Left lung (tissue), 10 donors: Measurements from ENCODE around the gene PCP2. TPM values are rescaled to one million over a fixed set of nuclear protein-coding genes. Genes with fewer than 3 reads are reported as not detected.

ENCODE experiments used
- ATAC-seq: fragments of 200-7000 bp; cut with Tn5 transposase; one replicate; pipeline ENCODE4 v1.9.1; 2020; ENCODE audit warnings: moderate library complexity
- DNase-seq, 4 donors: peaks; one replicate each; pipeline ENCODE4 v3.0.0-alpha.2; 2013 to 2020
- H3K27ac ChIP-seq, 2 donors: fragments of 200-600 bp; sonication (generic) in 1 of 2; one replicate each; pipeline versions ENCODE4 v1.5.0 to v1.8.0; 2020 to 2021
- H3K27me3 ChIP-seq, 2 donors: fragments of 200-600 bp; sonication (generic) in 1 of 2; one replicate each; pipeline versions ENCODE4 v1.5.0 to v1.8.0; 2020 to 2021
- H3K36me3 ChIP-seq, 2 donors: fragments of 200-600 bp; sonication (generic) in 1 of 2; one replicate each; pipeline versions ENCODE4 v1.5.0 to v1.8.0; 2020 to 2021
- H3K4me1 ChIP-seq, 2 donors: fragments of 200-600 bp; one replicate each; pipeline ENCODE4 v1.8.0; 2021
- H3K4me3 ChIP-seq, 2 donors: fragments of 200-600 bp; sonication (generic) in 1 of 2; one replicate each; pipeline versions ENCODE4 v1.5.0 to v1.8.0; 2020 to 2021; ENCODE audit warnings: mild to moderate bottlenecking in 1 of 2
- H3K9me3 ChIP-seq, 2 donors: fragments of 200-600 bp; sonication (generic) in 1 of 2; one replicate each; pipeline versions ENCODE4 v1.5.0 to v1.8.0; 2020 to 2021
- intact Hi-C, 2 donors: fragments of 100-400 bp; cut with DNase I; formaldehyde crosslinking; loops; one replicate each; pipeline versions ENCODE4 v1.11.2 to v1.14.2; 2022
- polyA plus RNA-seq, 6 donors: library from polyadenylated mRNA; unstranded; fragments of 120-200 nt; gene quantifications; one replicate each; pipeline ENCODE4 v1.2.1, GENCODE V29; 2013; ENCODE audit not compliant: insufficient read length in 6 of 6
- total RNA-seq, 2 donors: library from RNA; stranded (reverse); fragmentation: NEBNext Ultra II Directional; extraction: Animal tissue kit (Norgen Biotek cat#: 25700); gene quantifications; one replicate each; pipeline ENCODE4 v1.2.1, GENCODE V29; 2021
- TF ChIP-seq, protein P1 (sequence below), 2 donors: fragments of 200-600 bp; sonication (generic) in 1 of 2; IDR thresholded peaks; one replicate each; pipeline versions ENCODE4 v1.5.0 to v1.8.0; 2021; ENCODE audit warnings: antibody characterized with exemption in 2 of 2
- donor health status: DM: no; HTN: yes; CAD: no.
- donor health status: DM: no; HTN: no; CAD: no.

Gene PCP2
- total and polyA plus RNA-seq, 8 donors: 0.57 to 1.8 (median 1.5) TPM

DNA sequence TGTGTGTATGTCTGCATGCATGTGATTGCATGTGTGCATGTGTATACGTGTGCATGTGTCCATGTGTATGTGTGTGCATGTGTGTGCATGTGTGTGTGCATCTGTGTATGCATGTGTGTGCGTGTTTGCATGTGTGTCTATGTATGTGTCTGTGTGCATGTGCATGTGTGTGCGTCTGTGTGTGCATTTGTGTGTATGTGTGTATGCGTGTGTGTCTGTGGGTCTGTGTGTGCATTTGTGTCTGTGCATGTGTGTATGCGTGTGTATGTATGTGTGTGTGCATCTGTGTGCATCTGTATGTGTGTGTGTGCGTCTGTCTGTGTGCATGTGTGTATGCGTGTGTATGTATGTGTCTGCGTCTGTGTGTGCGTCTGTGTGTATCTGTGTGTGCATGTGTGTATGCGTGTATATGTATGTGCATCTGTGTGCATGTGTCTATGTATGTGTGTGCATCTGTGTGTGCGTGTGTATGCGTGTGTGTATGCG is 6.4 kb upstream of the PCP2 start:
- ATAC-seq (no peak), DNase-seq (no peak)
- intact Hi-C loops: no loop called here
- Histone ChIP-seq H3K27me3 (peaks cover 0 to 29% of the 10 kb centered on the region in 2 donors), H3K4me1 (peaks cover 0 to 36% of the 10 kb centered on the region in 2 donors), H3K4me3 (no peak overlapping the region), H3K27ac (no peak overlapping the region), H3K9me3 (no peaks in the 10 kb centered on the region), H3K36me3 (peaks cover 0 to 33% of the 10 kb centered on the region in 2 donors)
- TF ChIP-seq, protein P1, sequence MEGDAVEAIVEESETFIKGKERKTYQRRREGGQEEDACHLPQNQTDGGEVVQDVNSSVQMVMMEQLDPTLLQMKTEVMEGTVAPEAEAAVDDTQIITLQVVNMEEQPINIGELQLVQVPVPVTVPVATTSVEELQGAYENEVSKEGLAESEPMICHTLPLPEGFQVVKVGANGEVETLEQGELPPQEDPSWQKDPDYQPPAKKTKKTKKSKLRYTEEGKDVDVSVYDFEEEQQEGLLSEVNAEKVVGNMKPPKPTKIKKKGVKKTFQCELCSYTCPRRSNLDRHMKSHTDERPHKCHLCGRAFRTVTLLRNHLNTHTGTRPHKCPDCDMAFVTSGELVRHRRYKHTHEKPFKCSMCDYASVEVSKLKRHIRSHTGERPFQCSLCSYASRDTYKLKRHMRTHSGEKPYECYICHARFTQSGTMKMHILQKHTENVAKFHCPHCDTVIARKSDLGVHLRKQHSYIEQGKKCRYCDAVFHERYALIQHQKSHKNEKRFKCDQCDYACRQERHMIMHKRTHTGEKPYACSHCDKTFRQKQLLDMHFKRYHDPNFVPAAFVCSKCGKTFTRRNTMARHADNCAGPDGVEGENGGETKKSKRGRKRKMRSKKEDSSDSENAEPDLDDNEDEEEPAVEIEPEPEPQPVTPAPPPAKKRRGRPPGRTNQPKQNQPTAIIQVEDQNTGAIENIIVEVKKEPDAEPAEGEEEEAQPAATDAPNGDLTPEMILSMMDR (IDR thresholded peaks at IDR 0.05): no peak

DNA sequence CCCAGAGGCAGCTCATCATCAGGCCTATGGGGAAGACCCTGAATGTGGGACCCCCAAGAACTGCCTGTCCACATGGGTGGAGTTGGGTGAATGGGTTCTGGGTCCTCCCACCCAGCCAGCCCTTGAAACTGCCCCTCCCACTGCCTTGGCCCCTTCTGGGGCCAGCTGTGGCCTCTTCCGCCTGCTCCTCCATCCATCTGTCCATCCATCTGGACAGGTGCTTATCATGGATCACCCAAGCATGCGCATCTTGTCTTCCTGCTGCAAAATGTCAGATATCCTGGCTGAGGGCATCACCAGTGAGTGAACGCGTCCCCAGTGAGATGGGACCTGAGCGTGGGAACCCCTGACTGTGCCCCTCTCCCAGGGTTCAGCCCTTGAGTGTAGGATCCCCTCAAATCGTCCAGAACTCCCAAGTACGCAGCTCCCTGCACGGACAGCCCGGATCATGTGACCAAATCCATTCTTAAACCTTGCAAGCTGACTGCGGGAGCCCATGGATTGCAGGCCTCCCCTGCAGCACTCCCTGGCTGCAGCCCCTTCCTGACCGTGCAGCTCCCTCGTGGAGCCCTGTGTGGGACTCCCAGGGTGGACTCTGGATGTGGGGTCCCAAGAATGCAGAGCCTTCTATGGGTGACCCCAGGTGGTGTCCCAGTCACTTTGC is 5.4 kb upstream of the PCP2 start:
- ATAC-seq (no peak), DNase-seq (no peak)
- peaks cover 0 to 27% of the 10 kb centered on the region in 2 donors for H3K4me1 ChIP-seq
- no peaks in the 10 kb centered on the region for H3K9me3 ChIP-seq
- intact Hi-C loops: no loop called here
- TF ChIP-seq, protein P1 (IDR thresholded peaks at IDR 0.05): no peak
- no peak overlapping the region for H3K4me3 ChIP-seq
- peaks cover 0 to 29% of the 10 kb centered on the region in 2 donors for H3K27me3 ChIP-seq
- peaks cover 0 to 25% of the 10 kb centered on the region in 2 donors for H3K36me3 ChIP-seq
- no peak overlapping the region for H3K27ac ChIP-seq

DNA sequence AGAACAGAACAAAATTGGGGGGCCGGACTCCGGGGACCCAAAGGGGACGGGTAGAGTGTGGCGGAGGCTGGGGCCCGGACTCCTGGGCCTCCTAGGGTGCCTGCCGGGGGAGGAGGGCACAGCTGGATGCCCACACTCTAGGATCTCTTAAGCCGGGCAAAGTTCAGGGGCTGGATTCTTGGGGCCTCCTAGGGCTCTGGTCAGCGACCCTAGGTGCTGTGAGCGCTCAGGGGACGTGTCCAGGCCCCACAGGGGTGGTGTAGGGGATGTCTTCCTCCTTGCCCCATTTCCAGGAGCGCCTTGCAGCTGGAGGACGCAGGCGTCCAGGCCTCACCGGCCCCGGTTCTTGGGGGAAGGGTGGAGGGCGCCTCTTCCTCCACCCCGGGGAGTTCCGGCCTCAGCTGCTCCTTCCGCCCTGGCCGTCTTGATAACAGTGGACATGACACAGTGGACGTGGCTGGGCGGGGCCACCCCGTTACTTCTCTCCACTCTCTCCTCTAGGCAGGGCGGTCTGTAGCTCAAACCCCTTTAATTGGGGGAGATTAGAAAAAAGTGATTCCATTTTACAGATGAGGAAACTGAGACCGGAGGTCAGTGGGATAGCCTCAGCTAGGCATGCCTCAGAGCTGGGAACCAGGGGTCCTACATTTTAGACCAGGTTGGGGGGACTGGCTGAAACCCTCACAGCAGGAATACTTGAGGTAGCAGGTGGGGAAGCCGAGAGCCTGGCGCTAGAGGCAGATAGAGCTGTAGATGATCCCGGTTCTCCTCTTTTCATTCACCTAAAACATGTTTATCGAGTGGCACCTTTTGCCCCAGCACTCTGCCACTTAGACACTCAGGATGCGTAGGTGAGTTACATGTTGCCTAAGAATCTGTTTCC is 4.1 kb upstream of the PCP2 start:
- Histone ChIP-seq H3K4me1 (peaks cover 0 to 27% of the 10 kb centered on the region in 2 donors), H3K27ac (peak overlapping the region; percentile 86 to 95), H3K9me3 (no peaks in the 10 kb centered on the region), H3K27me3 (peaks cover 0 to 29% of the 10 kb centered on the region in 2 donors), H3K36me3 (peaks cover 0 to 25% of the 10 kb centered on the region in 2 donors), H3K4me3 (peak overlapping the region; percentile 60 to 90)
- ATAC-seq (peak; percentile 79), DNase-seq (peak in 2 of 4 donors; percentile 75 to 95)
- TF ChIP-seq, protein P1 (IDR thresholded peaks at IDR 0.05): no peak
- intact Hi-C loops: no loop called here

DNA sequence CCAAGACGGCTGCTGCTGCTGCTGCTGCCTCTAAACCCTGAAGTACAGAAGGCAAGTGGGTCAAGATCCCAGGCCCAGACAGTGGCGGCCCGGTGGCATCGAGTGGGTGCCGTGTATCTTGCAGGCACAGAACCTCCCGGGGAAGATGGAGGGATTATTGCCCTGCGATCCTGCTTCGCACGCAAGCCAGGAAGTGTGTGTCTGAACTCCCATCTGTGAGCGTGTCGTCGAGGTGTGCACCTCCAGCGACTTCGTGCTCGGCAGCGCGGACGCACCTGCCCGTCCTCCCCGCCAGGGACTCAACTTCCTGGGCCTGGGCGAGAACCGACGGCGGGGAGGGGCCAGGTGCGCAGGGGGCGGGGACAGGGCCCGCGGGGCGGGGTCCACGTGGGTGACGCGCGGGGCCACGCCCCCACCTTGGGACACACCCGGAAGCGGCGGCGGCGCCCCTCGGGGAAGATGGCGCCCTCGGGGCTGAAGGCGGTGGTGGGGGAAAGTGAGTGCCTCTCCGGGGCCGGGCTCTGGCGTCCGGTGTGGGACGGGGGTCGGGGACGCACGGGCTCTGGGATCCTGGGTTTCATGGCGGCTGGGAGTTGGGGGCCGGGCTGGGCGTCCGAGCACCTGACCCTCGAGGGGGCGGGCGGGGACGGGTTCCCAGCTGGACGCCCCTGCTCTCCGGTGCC is 3.3 kb upstream of the PCP2 start, which contains the start of gene STXBP2:
Gene STXBP2, plus strand, starts transcription at position 420 of the 683 bp plus-strand sequence. Its CDS starts 40 bp downstream, at position 460.
- no peaks in the 10 kb centered on the region for H3K9me3 ChIP-seq
- H3K4me1 ChIP-seq: peaks cover 0 to 28% of the 10 kb centered on the region in 2 donors
- H3K36me3 ChIP-seq: peaks cover 0 to 25% of the 10 kb centered on the region in 2 donors
- intact Hi-C loops: no loop called here
- ATAC-seq (peak; percentile 98), DNase-seq (peak in 3 of 4 donors; percentile 66 to 96 (median 85))
- peaks cover 0 to 29% of the 10 kb centered on the region in 2 donors for H3K27me3 ChIP-seq
- H3K27ac ChIP-seq: peak within 1 kb of the TSS; percentile 86 to 95
- peak within 1 kb of the TSS; percentile 60 to 90 for H3K4me3 ChIP-seq
- TF ChIP-seq, protein P1 (IDR thresholded peaks at IDR 0.05): peak in 1 of 2 donors; percentile 48
